Small intestine (tissue), 7 donors: Measurements from ENCODE around the gene CD82. TPM values are rescaled to one million over a fixed set of nuclear protein-coding genes. Genes with fewer than 3 reads are reported as not detected.

Experiments used
- DNase-seq, 2 donors: peaks; one replicate each; pipeline versions ENCODE4 v3.0.0 to v3.0.0-alpha.2; 2013
- FAIRE-seq: peaks from 2 replicates; lab custom pipeline; 2012; peaks lifted over from hg19 to GRCh38; lab: Jason Lieb, UNC
- H3K27ac ChIP-seq, 3 donors: one replicate each; pipeline ENCODE4 v1.5.1; 2013; ENCODE audit warnings: low read length in 2 of 3, mild to moderate bottlenecking in 2 of 3, control low read depth in 1 of 3, inconsistent platforms in 1 of 3, low read depth in 1 of 3, moderate library complexity in 1 of 3
- H3K27me3 ChIP-seq, 3 donors: one replicate each; pipeline ENCODE4 v1.6.1; 2013; ENCODE audit warnings: low read length in 3 of 3, inconsistent platforms in 1 of 3; ENCODE audit not compliant: control insufficient read depth in 3 of 3, insufficient read depth in 3 of 3
- H3K36me3 ChIP-seq, 3 donors: one replicate each; pipeline ENCODE4 v1.6.1; 2013; ENCODE audit warnings: low read length in 3 of 3, inconsistent platforms in 1 of 3, low read depth in 1 of 3, mild to moderate bottlenecking in 1 of 3, moderate library complexity in 1 of 3; ENCODE audit not compliant: control insufficient read depth in 3 of 3, insufficient read depth in 2 of 3
- H3K4me1 ChIP-seq, 3 donors: one replicate each; pipeline ENCODE4 v1.6.1; 2013; ENCODE audit warnings: low read length in 2 of 3, inconsistent platforms in 1 of 3, low read depth in 1 of 3, mild to moderate bottlenecking in 1 of 3, moderate library complexity in 1 of 3; ENCODE audit not compliant: control insufficient read depth in 3 of 3, insufficient read depth in 2 of 3
- H3K4me3 ChIP-seq, 3 donors: one replicate each; pipeline ENCODE4 v1.5.1; 2013; ENCODE audit warnings: low read length in 3 of 3, control low read depth in 1 of 3, inconsistent platforms in 1 of 3, low read depth in 1 of 3, mild to moderate bottlenecking in 1 of 3, moderate library complexity in 1 of 3
- H3K9me3 ChIP-seq, 2 donors: one replicate each; pipeline ENCODE4 v1.6.1; 2013; ENCODE audit warnings: low read depth in 1 of 2, low read length in 1 of 2; ENCODE audit not compliant: control insufficient read depth in 2 of 2, insufficient read depth in 1 of 2
- WGBS, 3 donors: extraction: QIAGEN DNeasy Blood & Tissue Kit; methylation state at CpG; one replicate each; pipeline ENCODE4 v1.1.7; 2013; 5-methylcytosine and 5-hydroxymethylcytosine counted together
- polyA plus RNA-seq, 4 donors: library from polyadenylated mRNA; stranded (reverse) in 3 of 4; unstranded in 1 of 4; fragments of 200-250 nt in 3 of 4; fragments of 120-200 nt in 1 of 4; gene quantifications; one replicate each; pipeline versions ENCODE4 v1.2.1 to v1.2.3, GENCODE V29; 2013
- donor health status: healthy with polysubstance abuse.
- donor health status: control.
- donor health status: control.
- donor health status: Bipolar disorder and iron deficiency.
- donor health status: healthy.

The CD82 gene
- polyA plus RNA-seq, 4 donors: 24.2 to 108 (median 69.9) TPM

DNA sequence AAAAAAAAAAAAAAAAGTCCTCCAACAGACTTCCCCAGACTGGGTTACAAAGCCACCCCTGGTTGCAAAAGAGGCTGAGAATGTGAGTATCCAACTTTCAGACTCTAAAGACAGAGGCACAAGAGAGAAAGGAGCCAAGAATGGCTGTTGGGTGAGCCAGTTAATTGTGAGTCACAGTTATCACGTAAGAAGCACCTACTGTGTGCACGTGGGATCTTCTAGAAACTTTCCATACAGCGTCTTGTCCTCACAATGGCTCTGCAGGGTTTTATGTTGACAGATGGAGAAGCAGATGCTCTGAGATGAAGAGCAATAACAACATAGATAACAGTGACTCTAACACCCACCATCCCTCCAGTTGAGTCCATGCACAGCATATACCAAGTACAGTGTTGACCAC, 41.0 kb downstream of the CD82 start:
- Histone ChIP-seq H3K27ac (no peak overlapping the region), H3K9me3 (no peaks in the 10 kb centered on the region), H3K36me3 (peaks cover 0 to 83% (median 6%) of the 10 kb centered on the region in 3 donors), H3K27me3 (no peaks in the 10 kb centered on the region), H3K4me1 (peaks cover 0 to 32% (median 3%) of the 10 kb centered on the region in 3 donors), H3K4me3 (no peak overlapping the region)
- no peak for DNase-seq
- no peak for FAIRE-seq
- 87 to 90% (median 88%) methylated on average over 3 of the region's 3 CpGs for WGBS, 3 donors

DNA sequence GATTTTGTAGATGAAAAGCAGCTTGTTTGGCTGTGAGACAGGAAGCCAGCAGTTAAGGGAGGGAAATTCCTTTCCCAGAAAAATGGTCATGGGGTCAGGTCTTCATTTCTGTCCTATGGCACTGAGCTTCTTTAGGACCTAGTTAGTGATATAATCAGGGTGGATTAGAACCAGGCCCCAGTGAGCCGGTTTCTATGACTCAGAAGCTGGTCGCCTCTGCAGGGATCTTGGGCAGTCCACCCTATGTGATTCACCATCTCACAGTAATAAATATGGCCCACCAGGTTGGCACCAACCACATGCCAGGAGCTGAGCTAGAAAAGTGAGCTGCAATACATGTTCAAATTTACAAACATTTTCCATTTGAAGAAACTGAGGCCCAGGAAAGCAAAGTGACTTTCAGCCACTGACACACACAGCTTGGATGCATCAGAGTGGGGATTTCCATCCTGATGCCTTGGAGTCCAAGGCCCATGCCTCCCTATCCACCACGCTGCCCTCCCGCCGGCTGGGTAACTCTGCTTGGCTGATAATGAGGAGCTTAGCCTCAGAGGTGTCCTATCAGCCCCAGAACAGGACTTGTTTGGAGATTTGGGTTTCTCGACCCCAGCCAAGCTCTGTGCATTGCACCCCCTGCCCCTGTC, 42.0 kb downstream of the CD82 start:
- Histone ChIP-seq H3K27me3 (no peaks in the 10 kb centered on the region), H3K4me3 (no peak overlapping the region), H3K9me3 (no peaks in the 10 kb centered on the region), H3K36me3 (peaks cover 0 to 83% (median 6%) of the 10 kb centered on the region in 3 donors), H3K4me1 (peaks cover 0 to 24% (median 0%) of the 10 kb centered on the region in 3 donors), H3K27ac (peak overlapping the region in 1 of 3 donors; percentile 19)
- 73 to 75% (median 75%) methylated on average over 6 of the region's 6 CpGs for WGBS, 3 donors
- FAIRE-seq: no peak
- DNase-seq: no peak

DNA sequence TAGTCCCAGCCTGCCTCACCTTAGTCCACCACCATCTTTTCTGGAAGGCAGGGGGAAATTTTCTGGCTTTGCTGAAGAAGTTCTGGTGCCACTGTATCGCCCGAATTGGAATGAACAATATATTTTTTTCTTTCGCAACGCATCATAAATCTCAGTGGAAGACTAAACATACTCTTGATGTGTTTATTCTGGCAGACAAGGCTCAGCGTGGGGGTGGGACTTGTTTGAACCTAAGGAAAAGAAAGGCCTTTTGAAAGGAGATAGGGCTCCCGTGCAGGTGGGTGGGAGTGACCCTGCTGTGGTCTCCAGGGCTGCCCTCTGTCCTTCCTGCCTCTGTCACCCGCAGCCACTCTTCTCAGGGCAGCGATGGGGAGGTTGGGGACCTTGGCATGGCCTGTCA, 42.5 kb downstream of the CD82 start:
- H3K4me1 ChIP-seq: peaks cover 0 to 25% (median 2%) of the 10 kb centered on the region in 3 donors
- 58 to 76% (median 70%) methylated on average over 8 of the region's 8 CpGs for WGBS, 3 donors
- DNase-seq (peak in 1 of 2 donors; percentile 44), FAIRE-seq (no peak)
- H3K27ac ChIP-seq: peak overlapping the region in 1 of 3 donors; percentile 19
- H3K36me3 ChIP-seq: peaks cover 0 to 78% (median 6%) of the 10 kb centered on the region in 3 donors
- H3K9me3 ChIP-seq: no peaks in the 10 kb centered on the region
- H3K4me3 ChIP-seq: no peak overlapping the region
- no peaks in the 10 kb centered on the region for H3K27me3 ChIP-seq

DNA sequence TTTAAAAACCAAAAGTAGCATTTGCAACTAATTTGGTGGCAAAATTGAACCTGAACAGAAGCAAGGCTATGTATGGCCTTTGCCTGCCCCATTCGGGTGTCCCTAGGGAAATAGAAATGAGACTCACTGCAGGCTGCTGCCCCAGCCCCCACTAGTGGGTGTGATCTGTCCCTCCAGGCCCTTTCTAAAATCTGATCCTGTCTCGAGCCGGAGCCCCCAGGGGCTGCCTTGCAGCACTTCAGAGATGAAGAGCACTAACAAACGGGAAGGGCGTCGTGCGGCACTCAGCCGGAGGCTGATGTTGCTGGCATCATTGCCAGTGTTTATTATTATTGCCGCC, 43.2 kb downstream of the CD82 start:
- H3K9me3 ChIP-seq: no peaks in the 10 kb centered on the region
- H3K36me3 ChIP-seq: peaks cover 0 to 71% (median 6%) of the 10 kb centered on the region in 3 donors
- no peaks in the 10 kb centered on the region for H3K27me3 ChIP-seq
- 72 to 93% (median 86%) methylated on average over 9 of the region's 9 CpGs for WGBS, 3 donors
- no peak overlapping the region for H3K4me3 ChIP-seq
- FAIRE-seq: no peak
- peaks cover 0 to 30% (median 2%) of the 10 kb centered on the region in 3 donors for H3K4me1 ChIP-seq
- DNase-seq: no peak
- no peak overlapping the region for H3K27ac ChIP-seq

DNA sequence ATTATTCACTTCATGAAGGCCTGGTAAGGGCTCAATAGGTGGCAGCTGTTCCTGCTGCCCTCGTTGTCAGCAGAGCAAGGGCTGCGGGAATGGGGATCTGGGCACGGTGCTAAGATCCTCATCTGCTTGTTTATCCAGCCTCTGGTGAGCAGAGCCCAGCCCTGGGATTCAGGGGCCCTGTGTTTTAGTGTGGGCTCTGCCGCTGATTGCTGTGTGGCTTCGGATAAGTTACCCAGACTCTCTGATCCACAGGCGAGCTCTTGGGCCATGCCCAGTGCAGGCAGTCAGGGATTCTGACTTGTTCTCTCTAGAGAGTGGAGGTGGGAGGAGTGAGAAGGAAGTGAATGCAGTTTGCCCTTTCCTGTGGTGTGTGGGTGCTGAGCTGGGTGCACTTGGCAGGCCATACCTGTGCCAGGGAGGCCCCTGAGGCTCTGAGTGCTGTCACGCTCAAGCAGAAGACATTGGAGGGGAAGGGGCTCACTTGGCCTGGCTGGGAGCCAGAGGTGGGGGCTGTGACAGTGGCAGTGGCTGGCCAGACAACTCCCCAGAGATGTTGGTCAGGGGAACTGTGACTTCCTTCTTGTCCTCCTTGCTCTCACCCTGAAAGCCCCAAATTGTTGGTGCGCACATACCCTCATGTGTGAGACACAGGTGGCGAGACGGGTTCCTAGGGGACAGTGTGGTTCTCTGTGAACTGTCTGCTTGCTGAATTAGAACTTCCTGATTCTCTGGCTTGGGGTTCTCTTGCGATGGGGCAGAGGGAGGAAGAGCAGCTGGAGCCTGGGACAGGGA, 43.7 kb downstream of the CD82 start:
- 66 to 83% (median 80%) methylated on average over 11 of the region's 11 CpGs for WGBS, 3 donors
- Histone ChIP-seq H3K4me3 (no peak overlapping the region), H3K4me1 (peaks cover 0 to 36% (median 2%) of the 10 kb centered on the region in 3 donors), H3K27me3 (no peaks in the 10 kb centered on the region), H3K36me3 (peaks cover 0 to 68% (median 6%) of the 10 kb centered on the region in 3 donors), H3K9me3 (no peaks in the 10 kb centered on the region), H3K27ac (no peak overlapping the region)
- DNase-seq (no peak), FAIRE-seq (no peak)

DNA sequence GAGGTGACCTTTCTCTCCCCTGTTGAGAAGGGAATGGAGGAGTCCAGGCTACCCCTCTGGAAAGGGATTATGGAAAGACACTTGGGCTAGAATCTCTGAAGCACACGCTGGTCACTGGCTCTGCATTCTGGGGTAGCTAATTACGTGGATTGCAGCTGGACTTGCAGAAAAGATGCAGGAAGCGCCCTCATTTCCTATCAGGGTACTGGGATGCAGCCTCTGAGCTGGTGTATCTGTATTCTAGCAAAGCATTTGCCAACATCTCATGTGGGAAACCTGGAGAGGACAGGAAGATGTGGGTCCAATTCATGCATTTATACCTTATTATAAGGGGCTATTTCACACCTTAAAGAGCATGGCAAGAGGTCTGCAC, 44.3 kb downstream of the CD82 start:
- Histone ChIP-seq H3K36me3 (peaks cover 0 to 68% (median 6%) of the 10 kb centered on the region in 3 donors), H3K27ac (no peak overlapping the region), H3K4me3 (no peak overlapping the region), H3K4me1 (peaks cover 0 to 42% (median 2%) of the 10 kb centered on the region in 3 donors), H3K27me3 (no peaks in the 10 kb centered on the region), H3K9me3 (no peaks in the 10 kb centered on the region)
- FAIRE-seq: no peak
- 80 to 87% (median 83%) methylated on average over 3 of the region's 3 CpGs for WGBS, 3 donors
- no peak for DNase-seq

DNA sequence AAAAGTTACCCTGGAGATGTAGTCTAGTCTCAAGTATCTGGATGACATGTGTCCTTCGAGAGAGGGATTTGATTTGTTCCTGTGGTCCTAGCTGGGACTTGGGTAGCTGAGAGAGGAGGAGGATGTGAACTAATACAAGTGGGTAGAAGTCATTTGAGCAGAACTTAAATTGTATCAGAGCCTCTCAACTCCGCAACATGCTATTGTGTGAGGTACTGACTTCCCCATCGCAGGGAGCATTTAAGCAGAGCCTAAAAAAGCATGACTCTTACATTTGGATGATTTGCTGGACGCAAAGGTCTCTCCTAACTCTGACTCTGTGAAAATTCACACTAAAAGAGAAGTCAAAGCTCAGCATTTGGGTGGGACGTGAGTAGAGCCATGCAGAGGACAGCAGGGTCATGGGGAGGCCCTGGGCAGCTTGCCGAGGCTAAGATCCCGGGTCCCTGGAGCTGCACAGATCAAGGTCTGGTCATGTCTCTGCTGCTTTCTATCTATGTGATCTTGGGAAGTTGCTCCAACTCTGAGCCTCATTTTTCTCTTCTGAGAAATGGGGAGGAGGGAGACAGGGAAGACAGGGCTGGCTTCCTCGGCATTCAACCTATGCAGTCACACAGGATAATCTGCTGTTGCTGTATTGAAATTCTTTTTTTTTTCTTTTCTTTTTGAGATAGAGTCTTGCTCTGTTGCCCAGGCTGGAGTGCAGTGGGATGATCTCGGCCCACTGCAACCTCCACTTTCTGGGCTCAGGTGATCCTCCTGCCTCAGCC, 44.9 kb downstream of the CD82 start:
- Histone ChIP-seq H3K9me3 (no peaks in the 10 kb centered on the region), H3K27me3 (no peaks in the 10 kb centered on the region), H3K4me3 (no peak overlapping the region), H3K4me1 (peaks cover 0 to 48% (median 4%) of the 10 kb centered on the region in 3 donors), H3K36me3 (peaks cover 0 to 68% (median 7%) of the 10 kb centered on the region in 3 donors), H3K27ac (no peak overlapping the region)
- 90 to 95% (median 93%) methylated on average over 9 of the region's 9 CpGs for WGBS, 3 donors
- DNase-seq: no peak
- FAIRE-seq: no peak

DNA sequence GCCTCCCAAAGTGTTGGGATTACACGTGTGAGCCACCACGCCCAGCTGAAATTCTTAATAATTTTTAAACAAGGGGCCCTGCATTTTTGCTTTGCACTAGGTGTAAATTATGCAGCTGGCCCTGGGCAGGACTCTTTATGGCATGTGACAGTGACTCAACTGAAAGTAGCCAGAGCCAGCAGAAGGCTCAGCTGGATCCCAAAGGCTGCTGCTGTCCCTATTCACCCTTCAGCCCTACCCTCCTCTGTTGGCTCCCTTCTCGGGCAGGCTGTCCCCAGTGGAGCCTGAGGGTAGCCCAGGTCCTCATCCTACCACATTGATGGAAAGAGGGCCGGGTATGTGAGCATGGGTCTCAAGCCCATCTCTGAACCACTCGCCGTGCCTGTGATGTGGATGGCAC, 45.6 kb downstream of the CD82 start:
- peaks cover 0 to 54% (median 7%) of the 10 kb centered on the region in 3 donors for H3K4me1 ChIP-seq
- FAIRE-seq (no peak), DNase-seq (peak in 1 of 2 donors; percentile 45)
- H3K27ac ChIP-seq: peak overlapping the region in 1 of 3 donors; percentile 40
- H3K36me3 ChIP-seq: peaks cover 0 to 69% (median 6%) of the 10 kb centered on the region in 3 donors
- H3K9me3 ChIP-seq: no peaks in the 10 kb centered on the region
- no peaks in the 10 kb centered on the region for H3K27me3 ChIP-seq
- no peak overlapping the region for H3K4me3 ChIP-seq
- WGBS, 3 donors: 79 to 86% (median 79%) methylated on average over 6 of the region's 6 CpGs
